Suppressor macrophage treated with lipopolysaccharide for 1 hour (primary cell): ENCODE measurements around the gene MGAT5.

Source experiments
- DNase-seq, 3 donors: peaks; one replicate each; pipeline ENCODE4 v3.0.0-alpha.2; 2020 to 2022

The MGAT5 gene

DNA sequence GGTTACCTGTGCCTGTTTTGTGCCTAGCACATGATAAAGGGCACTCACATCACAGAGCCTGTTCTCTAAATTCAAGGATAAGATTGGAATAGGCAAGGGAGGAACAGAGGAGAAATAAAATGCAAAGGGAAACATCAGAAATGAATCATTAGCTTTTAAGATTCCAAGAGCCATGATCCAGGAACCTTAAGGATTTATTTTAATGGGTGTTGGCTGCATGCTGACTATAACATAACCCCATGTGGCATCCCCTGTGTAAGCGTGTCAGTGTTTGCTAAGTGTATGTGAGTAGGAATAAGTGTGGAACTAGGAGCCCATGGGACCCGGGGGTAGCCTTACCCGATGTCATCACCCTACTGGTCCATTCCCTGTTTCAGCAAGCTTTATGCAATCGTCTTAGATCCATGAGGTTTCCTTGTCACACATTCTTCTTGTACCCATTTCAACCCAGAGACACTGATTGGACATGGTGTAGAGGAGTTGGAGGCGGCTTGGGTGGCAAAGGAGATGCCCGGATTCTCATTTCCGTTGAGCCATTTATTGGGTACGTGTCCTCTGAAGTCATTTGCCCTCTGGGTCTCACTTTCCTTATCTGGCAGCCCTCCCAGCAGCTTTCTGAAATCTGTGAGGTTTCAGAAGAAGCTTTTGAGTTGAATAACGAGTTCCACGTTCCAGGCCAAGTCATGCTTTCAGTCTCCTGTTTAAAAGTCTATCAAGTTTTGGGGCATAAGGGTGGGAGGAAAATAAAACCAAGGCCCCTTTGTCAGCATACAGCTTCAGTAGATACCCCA, 117.0 kb downstream of the MGAT5 start:
- DNase-seq, result no peak

DNA sequence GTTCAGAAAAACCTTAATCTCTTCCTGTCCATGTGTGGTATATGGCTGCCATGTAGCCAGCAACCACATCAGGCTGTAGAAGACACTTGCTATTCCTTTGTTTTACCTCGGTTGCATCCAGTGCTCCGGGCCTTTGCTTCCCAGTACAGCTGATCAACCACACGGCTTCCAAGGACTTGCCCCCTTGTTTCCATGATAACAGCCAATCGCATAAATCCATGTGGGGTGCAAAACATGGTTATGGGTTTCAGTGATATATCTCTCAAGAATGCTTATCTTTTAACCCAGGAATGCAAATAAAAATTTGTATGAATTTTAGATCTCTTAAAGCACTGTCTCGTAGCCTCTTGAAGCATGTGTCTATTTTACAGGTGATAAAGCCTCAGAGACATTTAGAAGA, 118.3 kb downstream of the MGAT5 start:
- DNase-seq, result no peak

DNA sequence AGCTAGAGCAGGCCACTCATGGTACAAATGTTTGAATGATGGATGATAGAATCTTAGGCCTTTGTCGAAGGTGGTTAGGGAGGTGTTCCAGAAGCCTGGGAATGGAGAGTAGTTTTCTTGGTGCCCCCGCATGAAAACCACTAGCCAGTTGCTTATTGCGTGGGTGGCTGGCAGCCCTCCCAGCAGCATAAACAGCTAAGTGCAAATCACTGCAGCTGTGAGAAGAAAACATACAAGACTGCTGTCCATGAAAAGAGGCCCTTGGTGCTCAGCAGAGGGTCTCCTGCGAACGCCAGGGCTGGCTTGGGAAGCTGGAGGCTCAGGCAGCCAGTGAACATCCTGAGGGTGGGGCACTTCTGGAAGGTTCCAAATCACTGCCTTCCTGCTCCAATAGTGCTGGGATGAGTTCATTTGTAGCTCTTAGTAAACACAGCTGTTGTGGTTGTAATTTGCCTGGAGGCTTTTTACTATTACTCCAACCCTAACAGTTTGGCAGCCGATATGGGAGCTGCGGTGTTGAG, 118.8 kb downstream of the MGAT5 start:
- DNase-seq, result no peak

DNA sequence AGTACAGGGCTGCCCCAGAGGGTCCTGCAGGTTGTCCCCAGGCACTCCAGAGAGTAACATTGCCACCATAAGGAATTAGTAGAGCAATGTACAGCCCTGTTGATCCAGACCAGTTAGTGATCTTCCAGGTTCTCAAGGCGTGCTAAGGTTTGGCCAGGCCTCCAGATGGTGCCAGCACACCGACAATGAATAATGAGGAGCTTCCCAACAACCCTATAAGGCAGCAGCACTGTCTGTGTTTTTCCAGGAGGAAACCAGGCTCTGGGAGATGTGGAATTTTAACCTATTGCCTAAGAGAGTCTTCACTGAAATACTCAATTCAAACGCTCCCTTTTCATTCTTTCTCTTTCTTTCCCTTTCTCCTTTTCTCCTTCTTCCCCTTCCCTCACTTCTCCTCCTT, 122.1 kb downstream of the MGAT5 start:
- DNase-seq, result no peak

DNA sequence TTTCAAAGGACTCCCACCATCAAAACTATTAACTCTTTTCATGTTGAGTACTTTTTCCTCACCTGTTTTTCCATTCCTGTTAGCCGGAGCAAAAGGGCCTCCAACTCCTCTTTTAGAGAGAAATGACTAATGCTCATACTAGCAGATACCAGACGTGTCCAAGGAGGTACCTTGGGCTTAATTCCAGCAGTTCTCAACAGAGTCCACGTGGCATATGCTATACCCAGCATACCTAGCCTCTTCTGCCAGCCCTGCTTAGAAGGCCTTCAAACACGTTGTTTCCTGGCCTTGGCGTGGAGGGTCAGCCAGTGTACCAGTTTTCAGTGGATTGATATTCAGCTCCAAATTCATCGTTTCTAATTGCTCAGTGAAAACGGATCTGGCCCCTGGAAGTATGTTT, 123.9 kb downstream of the MGAT5 start:
- DNase-seq, result no peak

DNA sequence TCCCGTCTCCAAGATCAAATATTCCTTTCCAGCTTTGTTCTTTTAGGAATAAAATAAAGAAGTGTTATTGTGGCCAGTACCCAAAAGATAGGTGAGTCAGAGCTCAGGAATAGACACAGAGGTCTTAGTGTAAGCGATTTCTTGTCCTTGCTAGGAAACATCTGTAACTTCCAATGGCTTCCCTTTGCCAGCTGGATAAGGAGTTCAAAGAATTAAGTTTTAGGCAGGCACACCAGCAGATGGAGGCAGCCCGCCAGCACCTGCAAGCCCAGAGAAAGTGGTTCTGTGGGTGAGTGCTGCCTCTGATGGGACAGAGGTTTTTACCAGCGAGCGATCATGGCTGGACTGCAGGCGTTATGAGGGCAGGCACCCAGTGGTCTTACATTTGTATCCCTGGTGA, 125.4 kb downstream of the MGAT5 start:
- DNase-seq, result no peak

DNA sequence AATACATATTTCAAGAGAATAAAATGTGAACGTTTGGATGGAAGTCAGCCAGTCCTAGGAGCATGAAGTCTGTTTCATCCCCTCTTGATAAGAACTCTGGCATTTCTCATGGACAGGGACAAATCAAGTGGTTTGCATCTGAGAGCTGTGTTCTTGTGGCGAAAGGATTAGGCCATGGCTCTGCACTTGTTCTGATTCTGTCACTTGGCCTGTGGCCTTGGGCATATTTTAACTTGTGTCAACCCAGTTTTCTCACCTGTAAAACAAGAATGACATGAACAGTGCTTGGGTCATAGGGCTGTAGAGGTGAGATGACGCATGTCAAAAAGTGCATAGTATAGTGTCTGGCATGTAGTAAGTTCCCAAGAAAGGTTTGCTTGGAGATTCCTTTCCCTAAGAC, 125.8 kb downstream of the MGAT5 start:
- no peak for DNase-seq

DNA sequence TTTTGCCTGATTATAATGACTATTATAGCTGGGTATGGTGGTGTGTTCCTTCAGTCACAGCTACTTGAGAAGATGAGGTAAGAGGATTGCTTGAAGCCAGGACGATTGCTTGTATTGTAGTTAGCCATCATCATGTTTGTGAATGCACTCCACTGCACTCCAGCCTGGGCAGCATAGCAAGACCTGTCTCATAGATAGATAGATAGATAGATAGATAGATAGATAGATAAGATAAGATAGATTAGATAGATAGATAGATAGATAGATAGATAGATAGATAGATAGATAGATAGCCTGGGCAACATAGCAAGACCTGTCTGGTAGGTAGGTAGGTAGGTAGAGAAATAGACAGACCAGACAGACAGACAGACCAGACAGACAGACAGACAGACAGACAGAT, 127.3 kb downstream of the MGAT5 start:
- DNase-seq, result no peak

DNA sequence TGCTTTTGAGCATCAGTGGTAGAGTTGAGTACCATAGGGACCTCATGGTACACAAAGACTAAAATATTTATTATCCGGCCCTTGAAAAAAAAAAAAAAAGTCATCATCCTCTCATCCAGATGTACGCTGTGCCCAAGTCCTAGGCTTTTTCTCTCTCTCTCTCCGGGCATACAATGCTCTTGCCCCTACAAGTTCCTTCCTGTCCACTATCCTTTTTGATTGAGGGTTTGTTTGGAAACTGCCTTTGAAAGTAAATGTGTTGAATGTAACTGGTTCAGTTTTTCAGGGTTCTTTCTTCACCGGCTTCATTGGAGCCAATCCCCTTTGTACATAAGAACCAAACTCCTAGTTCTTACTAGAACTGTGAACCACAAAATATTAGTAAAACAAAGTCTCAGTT, 130.3 kb downstream of the MGAT5 start:
- DNase-seq, result no peak

DNA sequence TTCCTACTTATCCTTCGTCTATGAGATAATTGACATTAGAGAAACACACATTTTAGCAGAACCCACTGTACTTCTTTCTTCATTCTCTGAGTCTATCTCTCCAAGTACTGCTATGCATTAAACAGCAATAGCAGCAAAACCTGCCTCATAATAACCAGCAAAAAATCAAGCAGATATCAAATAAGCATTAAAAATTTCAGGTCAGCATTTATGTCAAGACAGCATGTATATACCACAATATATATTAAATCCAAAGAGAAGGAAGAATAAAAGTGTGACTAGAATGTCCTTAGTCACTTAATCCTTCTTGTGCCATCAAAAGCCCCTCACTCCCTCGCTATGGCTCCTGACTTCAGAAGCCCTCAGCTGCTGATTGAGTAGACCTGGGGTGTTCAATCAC, 131.3 kb downstream of the MGAT5 start:
- DNase-seq, result no peak

DNA sequence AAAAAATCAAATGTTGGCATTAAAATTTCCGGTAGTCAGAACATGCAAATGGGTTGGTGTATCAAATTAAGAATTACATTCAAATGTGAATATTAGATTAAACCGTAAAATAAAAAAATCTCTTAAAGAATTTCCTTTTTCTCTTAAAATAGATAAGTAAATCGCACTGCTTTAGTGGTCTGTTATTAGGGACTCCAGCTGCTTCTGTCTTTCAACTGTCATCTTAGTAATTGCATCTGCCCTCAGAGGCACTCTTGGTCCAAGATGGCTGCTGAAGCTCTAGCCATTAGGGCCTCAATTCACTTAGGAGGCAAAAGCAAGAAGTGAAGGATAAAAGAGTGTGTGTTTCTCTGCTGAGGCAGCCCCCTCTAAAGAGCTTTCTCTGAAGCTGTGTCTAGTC, 132.4 kb downstream of the MGAT5 start:
- no peak for DNase-seq

DNA sequence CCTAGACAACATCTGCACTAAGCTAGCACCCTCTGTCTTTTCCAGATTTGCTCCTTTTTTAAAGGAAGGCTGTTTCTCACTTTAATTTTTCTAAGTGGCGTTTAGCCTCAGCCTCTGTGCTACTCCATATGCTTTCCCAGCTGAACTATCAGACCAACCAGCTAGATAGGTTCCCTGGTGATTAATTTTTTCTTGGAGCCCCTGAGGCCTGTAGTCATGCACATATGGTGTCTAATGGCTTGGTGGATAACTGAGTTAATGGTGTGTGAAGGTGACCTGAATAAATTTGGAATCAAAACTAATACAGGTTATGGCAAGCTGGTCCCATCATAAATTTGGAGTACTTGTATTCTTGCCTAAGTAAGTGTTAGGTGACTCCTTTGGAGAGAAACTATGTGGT, 135.5 kb downstream of the MGAT5 start:
- DNase-seq, result no peak

DNA sequence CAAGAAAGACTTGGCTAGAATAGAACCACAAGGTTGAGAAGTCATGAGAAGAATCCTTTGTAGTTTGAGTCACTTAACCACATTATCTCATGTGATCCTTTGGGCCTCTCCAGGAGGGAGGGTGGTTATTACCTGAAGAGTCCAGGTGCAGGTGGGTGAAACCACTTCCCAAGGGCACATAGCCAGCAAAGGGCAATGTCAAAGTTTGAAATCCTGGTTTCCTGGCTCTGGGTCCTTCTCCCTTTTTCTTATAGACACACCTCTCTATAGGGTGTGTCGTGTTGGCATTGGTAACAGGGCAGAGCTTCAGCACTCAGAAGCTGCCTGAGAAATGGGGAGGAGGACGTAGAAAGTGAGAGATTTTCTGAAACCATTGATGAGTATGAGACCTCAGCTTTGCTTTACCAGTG, 137.9 kb downstream of the MGAT5 start:
- no peak for DNase-seq

DNA sequence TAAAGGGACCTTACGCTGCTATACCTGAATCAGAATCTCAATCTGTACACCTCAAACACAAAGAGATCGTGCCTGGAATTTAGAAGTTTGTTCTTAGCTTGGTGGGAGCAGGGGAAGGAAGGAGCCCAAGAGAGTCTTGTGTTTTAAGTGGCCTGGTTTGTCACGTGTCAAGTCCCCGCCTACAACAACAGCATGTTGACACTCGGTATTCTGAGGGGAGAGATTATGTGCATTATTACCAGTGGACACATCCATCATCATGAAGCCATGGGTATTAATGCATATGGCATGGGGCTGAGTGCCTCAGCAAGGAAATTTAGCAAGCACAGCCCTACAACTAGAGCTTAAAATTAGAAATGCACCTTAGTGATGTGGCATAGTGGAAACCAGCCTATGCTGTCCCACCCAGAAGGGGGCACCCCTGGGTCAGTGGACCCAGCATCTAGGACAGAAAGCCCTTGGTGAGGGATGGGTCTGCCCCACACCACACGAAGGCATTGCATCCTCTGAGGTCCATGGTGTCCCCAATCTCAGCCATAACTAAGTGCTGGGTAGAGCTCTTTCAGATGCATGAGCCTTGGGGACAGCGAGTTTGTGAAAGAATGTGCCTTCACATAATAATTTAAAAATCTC, 138.7 kb downstream of the MGAT5 start:
- no peak for DNase-seq

DNA sequence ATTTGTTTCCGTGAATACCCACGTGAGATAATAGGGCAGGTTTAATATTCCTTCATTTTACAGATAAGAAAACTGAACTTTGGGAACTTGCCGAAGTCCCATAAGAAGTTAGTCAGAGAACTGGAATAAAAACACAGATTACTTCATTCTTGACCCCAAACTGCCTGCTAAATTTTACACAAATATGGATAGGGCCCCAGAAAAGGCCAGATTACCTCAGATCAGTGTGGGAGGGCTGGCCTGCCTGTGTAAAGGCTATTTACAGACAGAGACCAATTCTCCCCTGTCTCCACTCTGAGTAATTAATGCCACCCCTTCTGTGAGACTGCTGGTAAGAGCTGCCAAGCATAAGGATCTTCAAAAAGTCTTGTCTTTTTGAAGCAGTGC, 139.2 kb downstream of the MGAT5 start:
- DNase-seq, result no peak

DNA sequence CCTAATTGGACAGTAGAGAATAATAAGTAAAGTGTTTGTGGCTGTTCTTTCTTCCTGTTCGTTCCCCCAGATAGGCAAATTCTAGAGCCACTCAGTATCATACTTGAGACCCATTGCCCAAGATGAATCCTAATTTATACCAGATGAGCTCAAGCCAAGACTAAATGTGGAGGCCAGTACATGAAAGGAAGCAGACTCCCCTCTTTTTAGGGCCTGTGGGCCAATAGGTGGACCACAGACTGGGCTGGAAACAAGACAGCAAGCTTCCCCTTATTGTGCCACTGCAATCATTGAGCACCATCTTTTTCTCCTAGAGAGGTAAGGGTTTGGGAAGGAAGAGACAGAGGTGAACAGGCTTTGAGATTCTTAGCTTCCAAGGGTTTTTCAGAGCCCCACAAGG, 141.9 kb downstream of the MGAT5 start:
- no peak for DNase-seq

DNA sequence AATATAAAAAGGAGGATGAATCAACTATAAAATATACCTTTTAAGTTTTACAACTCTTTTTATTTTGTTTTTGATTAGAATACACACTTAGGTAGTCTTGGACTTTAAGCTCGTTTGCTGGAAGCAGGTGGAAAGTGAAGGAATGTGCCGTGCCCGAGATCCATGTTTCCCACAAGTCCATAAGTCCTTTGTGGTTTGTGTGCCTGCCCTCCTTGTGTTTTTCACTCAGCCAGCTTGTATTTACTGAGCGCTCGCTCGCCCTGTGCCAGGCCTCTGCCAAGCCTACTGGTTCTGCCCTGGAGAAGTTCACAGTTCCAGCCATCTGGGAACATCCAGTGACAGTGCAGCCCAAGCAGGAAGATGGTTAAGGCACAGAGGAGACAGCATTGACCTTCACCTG, 142.6 kb downstream of the MGAT5 start:
- no peak for DNase-seq

DNA sequence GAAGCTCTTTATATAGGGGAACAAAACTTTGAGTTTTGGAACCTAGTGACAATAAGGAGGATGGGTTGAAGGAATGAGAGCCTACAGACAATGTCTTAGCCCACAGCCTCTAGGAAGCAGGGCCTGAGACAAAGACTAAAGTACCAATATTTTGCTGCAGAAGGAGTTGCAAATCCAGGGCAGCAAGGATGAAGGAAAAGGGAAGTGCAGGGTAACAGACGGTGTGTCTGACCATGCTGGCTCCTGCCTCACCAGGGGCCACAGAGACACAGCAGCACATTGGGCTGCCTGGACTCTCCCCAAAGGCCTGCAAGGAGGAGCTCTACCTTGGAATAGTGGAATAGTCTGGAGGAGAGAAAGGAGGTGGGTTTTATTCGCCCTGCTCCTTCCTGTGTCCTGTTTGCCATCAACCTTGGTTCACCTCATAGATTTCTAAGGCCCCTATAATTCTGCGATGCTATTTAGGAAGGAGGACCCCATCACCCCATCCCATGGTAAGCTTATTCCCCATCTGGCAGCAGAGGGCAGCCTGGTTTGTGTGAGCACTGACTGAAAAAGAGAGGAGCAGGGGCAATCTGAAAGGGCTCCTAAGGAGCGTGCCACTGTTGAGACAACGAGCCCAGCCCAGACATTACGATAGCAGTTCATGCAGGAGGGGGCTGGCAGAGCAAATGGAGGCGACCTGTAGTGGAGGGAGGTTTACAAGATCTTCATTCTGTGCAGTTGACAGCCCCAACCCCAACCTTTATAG, 143.4 kb downstream of the MGAT5 start:
- DNase-seq, result no peak

DNA sequence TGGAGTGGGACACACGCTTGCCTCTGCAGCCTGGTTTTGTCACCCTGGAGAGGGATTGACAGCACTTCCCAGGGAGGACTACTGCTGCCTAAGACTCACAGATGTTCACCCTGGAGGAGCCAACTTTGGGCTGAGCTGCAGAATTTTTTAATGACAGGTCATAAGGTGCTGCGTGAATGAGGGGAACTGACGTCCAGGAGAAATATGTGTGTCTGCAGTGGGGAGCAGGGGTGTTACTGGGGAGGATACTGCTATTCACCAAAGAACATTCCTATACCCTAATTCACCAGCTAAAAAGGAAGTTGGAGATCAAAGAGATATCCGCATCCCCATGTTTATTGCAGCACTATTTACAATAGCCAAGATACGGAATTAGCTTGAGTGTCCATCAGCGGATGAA, 144.4 kb downstream of the MGAT5 start:
- no peak for DNase-seq

DNA sequence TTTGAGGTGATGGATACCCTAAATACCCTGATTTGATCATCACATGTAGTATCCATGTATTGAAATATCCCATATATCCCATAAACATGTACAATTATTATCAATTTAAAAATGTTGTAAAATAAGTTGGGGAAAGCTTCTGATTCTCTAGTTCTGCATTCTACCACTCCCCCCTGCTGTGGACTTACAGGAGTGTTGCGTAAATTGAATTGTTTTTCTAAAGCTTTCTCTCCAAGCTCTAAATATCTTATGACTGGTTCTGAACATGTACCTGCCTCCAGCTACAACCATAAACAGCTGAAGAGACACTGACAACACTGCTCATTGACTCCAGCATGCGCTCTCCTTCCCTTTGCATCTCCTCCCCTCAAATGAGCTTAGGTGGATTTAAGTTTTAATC, 145.2 kb downstream of the MGAT5 start:
- DNase-seq, result no peak

DNA sequence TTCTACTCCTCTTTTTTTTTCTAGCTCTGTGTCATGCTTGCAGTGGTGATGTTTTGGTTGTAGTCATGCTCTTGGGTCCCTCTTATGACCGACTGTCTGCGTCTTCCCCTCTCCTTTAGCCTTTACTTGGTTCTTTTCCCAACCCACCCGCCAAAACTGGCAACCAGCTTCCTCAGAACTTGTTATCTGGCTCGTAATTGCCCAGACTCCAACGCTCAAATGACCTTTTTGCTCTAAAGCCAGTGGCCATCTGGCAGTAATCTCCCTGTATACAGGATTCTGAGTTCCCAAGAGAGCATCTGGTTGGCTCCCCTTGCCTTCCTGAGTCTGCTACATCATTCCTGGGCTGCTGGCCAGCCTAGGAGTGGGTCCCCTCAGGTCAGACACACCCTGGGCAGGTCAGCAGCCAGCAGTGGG, 147.2 kb downstream of the MGAT5 start:
- no peak for DNase-seq

DNA sequence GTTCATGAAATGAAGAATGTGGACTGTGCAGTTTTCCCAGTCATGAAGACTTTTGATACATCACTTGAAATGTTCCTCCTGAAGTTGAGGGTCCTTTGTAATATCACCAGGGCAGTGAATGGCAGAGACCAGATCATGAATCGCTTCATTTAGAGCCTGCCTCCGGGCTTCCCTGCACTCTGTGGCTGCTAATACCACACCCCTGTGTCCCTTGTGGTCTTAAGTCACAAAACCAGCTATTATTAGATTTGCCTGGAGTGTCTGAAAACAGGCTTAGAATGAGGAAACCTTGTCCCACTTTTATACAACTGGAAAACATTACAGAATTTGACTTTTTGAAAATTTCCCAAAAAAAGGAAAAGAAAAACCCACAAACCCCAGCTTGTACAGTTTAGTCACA, 147.9 kb downstream of the MGAT5 start:
- DNase-seq, result no peak

DNA sequence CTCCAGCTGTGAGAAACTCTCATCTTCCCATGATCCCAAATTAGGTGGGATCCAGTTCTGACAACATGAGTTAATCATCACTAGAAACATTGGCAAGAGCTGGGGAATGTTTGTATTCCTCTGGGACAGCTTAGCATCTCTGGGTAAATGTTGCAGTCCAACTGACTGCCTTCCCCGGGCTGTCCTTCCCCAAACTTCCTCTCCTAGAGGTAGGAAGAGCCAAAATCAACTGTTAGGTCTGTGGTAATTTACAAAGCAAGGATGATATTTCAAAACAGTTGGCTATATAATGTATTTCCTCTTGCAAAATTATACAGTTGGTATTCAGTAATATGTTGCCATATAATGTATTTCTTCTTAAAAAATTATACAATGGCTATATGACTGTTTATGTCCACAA, 148.5 kb downstream of the MGAT5 start:
- peak in 1 of 3 donors; percentile 8 for DNase-seq

DNA sequence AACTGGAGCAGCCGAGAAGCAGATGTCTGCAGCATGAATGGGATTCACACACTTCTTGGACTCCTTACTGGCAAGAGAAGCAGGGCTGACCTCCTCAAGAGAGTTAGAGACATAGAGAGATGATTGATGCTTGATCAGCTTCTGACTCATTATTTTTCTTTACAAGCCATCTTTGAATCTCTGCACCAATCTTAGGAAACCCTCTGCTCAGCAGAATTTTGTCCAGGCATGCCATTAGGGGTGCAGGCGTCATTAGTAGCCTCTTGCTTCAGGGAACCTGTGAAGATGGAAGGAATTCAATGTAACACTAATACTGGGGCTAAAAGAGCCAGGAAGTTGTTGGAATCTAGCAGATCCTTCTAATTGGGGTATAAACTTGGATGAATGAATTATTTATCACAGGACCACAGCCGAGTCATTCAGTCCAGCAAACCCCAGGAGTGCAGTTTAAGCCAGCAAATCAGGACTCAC, 151.8 kb downstream of the MGAT5 start:
- DNase-seq, result no peak
